Activated CD8-positive, alpha-beta memory T cell treated with anti-CD3 and anti-CD28 coated beads for 36 hours (primary cell): Measurements from ENCODE around the gene EIF1AD. TPM values are rescaled to one million over a fixed set of nuclear protein-coding genes. Genes with fewer than 3 reads are reported as not detected.
"Not testable (repeated sequence)": the region's sequence is repeated elsewhere in the genome, so short reads cannot be mapped to it uniquely, and the experiment has no call there.

Source experiments
- CTCF ChIA-PET: fragments of 350-600 bp; sonication (Branson Sonifier 250); formaldehyde crosslinking; loops from one replicate; lab custom pipeline; 2021; ENCODE audit warnings: antibody characterized with exemption; lab: Charles Lee
- POLR2A ChIA-PET: fragments of 350-600 bp; sonication (Branson Sonifier 250); formaldehyde crosslinking; loops from one replicate; lab custom pipeline; 2021; ENCODE audit warnings: antibody characterized with exemption; lab: Charles Lee
- total RNA-seq, 2 experiments: library from RNA; stranded (reverse); gene quantifications; one replicate each; pipeline ENCODE4 v1.2.3, GENCODE V29; 2021

The EIF1AD gene
- total RNA-seq, 2 experiments from 2014 or later: 73.9 to 80.6 TPM

DNA sequence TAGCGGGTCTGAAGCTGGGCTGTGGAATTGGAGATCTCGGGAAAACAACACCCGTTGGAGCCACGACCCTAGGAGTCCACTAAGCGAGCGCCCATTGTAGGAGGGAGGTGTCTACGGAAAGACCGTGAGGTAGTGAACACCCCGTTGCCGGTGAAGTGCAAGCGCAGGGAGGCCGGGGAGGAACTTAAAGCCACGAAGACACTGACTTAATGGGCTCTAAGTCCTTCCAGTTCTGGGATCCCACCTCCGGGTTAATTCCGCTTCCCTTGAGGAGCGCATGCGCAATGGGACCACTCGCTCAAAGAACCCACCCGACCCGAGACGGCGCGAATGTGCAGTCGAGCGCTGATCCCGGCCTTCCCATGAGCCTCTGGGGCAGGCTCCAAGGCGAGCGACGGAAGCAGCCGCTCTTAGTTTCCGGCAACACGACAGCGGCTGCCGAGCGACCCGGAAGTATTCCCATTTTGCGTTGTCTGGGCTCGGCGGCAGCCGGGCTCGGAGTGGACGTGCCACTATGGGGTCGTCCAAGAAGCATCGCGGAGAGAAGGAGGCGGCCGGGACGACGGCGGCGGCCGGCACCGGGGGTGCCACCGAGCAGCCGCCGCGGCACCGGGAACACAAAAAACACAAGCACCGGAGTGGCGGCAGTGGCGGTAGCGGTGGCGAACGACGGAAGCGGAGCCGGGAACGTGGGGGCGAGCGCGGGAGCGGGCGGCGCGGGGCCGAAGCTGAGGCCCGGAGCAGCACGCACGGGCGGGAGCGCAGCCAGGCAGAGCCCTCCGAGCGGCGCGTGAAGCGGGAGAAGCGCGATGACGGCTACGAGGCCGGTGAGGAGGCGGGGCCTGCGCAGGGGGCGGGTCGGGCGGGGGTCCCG, 40.5 kb downstream of the EIF1AD start, which contains the start of gene SART1:
Gene SART1, plus strand, starts transcription at position 468 of the 874 bp plus-strand sequence. Its CDS starts 47 bp downstream, at position 515.
- ChIA-PET CTCF (interaction anchor here (0.6 to 2.1 kb wide), 5 partner anchors 13 to 113 kb away, joined by 3 to 9 read pairs (median 4); partner anchors contain the start of gene FIBP), POLR2A (interaction anchor here (0.7 to 1.0 kb wide), 4 partner anchors 44 to 249 kb away, joined by 3 to 4 read pairs (median 3); partner anchors contain the start of genes FIBP and KAT5)

DNA sequence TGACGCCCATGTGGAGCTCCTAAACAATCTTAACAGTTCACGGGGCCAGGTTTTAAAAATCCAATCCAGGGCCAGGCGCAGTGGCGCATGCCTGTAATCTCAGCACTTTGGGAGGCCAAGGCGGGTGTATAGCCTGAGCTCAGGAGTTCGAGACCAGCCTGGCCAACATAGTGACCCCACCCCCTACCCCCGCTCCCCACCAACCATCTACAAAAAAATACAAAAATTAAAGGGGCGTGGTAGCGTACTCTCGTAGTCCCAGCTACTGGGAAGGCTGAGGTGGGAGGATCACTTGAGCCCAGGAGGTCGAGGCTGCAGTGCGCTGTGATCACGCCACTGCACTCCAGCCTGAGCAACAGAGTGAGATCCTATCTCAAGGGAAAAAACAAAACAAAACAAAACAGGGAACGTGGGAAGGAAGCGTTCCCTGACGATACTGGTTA, 41.1 kb downstream of the EIF1AD start:
- ChIA-PET CTCF (interaction anchor here (0.6 to 2.1 kb wide), 4 partner anchors 12 to 114 kb away, joined by 4 to 9 read pairs (median 6); partner anchors contain the start of gene FIBP), POLR2A (interaction anchor here (1.0 kb wide), 1 partner anchor 59 kb away, joined by 3 read pairs; no protein-coding TSS in a partner anchor)

DNA sequence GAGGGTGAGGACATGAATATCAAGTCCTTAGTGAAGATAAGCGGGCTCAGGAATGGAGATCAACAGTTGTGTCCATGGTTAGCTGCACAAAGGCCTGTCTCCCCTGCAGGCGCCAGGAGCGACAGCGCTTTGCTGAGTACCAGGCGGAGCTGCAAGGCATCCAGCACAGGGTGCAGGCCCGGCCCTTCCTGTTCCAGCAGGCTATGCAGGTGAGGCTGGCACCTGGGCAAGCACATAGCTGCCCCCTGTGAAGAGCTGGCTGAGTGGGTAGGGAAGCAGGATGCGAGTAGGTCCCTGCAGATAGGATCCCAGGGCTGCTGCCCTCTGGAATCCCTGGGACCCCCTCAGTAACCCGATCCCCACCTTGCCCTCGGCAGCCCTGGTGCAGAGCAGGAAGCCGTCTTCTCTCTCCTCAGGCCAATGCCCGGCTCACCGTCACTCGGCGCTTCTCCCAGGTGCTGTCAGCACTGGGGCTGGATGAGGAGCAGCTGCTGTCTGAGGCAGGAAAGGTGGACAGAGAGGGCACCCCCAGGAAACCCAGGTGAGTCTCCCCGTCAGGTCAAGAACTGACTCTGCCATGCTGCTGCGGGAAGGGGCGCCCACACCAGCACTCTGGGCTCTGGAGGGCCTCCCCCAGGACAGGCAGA, 43.1 kb downstream of the EIF1AD start:
- ChIA-PET POLR2A (interaction anchor here (0.6 kb wide), 2 partner anchors 35 to 68 kb away, joined by 4 to 5 read pairs; partner anchors contain the start of gene CCDC85B), CTCF (interaction anchor here (0.8 to 0.9 kb wide), 2 partner anchors 26 to 74 kb away, joined by 3 read pairs; no protein-coding TSS in a partner anchor)

DNA sequence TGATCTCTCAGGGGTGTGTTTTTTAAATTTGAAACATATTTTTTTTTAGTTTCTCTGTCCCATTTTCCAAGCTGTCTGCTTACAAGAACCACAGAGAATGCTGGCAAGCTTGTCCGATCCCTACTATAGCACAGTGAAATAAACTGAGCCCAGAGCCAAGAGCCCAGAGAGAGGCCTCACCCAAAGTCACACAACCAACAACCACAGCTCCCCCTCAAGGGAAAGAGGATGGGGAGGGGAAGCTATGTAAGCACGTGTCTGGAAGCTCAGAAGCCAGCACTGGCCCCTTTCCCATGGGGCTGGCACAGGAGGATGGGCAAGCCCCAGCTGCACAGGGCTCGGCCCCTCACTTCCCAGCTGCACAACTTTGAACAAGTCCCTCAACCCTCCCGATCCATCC, 43.7 kb downstream of the EIF1AD start:
- ChIA-PET CTCF (interaction anchor here (0.8 to 0.9 kb wide), 2 partner anchors 25 to 74 kb away, joined by 3 read pairs; no protein-coding TSS in a partner anchor), POLR2A (no interaction called here)

DNA sequence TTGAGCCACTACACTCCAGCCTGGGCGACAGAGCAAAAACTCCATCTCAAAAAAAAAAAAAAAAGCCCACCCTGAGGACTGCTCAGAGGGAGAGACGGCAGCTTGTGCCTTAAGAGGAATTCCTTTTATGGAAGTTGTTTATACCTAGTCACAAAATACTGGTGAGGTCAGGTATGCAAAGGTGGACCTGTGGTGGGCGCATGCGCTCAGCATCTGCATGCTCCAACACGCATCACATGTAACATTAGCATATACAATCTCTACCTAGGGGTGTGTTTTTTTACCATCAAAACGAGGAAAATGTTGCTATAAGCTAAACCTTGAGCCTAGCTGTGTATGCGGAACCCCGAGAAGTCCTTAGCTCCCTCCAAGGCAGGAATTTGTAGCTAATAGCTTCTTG, 47.2 kb downstream of the EIF1AD start:
- ChIA-PET CTCF (interaction anchor here (0.6 to 1.5 kb wide), 2 partner anchors 34 to 68 kb away, joined by 3 to 4 read pairs; no protein-coding TSS in a partner anchor), POLR2A (no interaction called here)

DNA sequence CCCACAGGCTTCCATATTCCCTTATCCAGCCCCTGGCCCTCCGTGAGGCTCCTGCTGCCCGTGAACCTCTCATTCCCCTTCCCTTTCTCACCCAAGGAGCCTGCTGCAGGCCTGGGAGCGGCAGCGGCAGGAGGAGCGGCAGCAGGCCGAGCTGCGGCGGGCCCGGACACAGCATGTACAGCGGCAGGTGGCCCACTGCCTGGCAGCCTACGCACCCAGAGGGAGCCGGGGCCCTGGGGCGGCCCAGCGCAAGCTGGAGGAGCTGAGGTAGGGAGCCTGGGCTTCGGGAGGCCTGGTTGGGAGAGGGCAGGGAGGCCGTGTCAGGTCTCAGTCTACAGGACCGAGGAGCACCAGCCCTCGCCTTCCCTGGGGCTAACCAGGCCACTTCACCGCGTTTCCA, 48.5 kb downstream of the EIF1AD start:
- POLR2A ChIA-PET: no interaction called here

DNA sequence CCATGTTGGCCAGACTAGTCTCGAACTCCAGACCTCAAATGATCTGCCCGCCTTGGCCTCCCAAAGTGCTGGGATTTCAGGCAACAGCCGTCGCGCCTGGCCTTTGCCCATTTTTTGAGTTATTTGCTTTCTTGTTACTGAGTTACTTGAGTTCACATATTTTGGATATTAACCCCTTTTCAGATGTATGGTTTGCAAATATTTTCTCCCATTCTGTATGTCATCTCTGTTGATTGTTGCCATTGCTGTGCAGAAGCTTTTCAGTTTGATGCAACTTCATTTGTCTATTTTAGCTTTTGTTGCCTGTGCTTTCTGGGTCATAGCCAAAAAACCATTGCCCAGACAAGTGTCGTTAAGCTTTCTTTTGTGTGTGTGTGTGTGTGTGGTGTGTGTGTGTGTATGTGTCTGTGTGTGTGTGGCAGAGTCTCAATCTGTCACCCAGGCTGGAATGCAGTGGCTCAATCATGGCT, 49.9 kb downstream of the EIF1AD start:
- CTCF ChIA-PET: no interaction called here
- POLR2A ChIA-PET: no interaction called here

More for the DNA sequence above, 48.5 kb downstream of the EIF1AD start:
- CTCF ChIA-PET: interaction anchor here (0.7 kb wide), 1 partner anchor 331 kb away, joined by 3 read pairs; no protein-coding TSS in a partner anchor

DNA sequence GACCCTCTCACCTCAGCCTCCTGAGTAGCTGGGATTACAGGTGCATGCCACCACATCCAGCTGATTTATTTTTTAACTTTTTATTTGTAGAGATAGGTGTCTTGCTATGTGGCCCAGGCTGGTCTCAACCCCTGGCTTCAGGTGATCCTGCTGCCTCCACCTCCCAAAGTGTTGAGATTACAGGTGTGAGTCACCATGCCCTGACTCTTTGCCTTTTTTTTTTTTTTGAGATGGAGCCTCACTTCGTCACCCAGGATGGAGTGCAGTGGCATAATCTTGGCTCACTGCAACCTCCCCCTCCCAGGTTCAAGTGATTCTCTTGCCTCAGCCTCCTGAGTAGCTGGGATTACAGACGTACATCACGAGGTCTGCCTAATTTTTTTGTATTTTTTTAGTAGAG, 50.3 kb downstream of the EIF1AD start:
- POLR2A ChIA-PET, CTCF ChIA-PET: not testable (repeated sequence)

DNA sequence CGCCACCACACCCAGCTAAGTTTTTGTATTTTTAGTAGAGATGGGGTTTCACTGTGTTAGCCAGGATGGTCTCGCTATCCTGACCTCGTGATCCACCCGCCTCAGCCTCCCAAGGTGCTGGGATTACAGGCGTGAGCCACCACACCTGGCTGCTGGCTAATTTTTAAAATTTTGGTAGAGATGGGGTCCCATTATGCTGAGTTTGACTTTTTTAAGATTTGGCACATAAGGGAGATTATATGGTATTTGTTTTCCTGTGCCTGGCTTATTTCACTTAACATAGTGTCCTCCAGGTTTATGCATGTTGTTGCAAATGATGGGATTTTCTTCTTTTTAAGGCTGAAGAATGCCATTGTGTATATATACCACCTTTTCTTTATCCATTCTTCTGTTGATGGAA, 51.2 kb downstream of the EIF1AD start:
- POLR2A ChIA-PET, CTCF ChIA-PET: not testable (repeated sequence)

DNA sequence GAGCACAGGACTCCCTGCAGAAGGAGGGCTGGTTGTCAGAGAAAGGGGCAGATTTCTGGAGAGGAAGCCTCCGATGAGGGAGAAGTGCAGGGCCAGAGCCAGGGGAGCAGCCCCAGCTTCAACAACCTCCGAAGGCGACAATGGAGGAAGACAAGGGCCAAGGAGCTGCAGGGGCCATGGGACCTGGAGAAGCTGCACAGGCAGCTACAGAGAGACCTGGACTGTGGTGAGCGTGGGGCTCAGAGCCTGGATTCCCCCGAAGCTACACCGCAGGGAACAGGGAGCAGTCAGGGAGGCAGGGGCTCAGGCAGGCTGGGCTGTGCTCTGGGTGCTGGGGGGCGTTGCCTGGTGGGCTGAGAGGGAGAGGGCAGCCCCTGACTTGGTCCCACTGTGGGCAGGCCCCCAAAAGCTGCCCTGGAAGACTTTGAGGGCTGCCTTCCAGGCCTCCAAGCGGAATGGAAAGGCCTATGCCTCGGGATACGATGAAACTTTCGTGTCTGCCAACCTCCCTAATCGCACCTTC, 54.3 kb downstream of the EIF1AD start:
- ChIA-PET POLR2A (no interaction called here), CTCF (interaction anchor here (1.1 to 1.6 kb wide), 2 partner anchors 11 to 14 kb away, joined by 3 to 6 read pairs; no protein-coding TSS in a partner anchor)

DNA sequence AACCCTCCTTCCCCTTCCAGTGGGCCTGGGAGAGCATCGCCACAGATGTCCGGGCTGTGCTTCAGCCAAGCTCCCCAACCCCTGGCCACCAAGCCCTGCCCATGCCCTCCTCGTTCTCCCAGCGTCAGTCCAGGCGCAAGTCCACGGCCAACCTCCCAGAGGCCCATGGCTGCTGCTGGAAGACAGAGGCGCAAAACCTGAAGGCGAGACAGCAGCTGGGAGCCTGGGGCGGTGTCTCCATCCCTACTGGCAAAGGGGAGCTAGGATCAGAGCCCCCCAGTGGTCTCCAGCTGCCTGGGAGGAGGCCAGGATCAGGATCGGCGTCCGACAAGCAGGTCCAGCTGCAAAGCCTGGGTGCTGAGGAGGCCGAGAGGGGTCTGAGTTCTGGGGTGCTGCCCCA, 54.8 kb downstream of the EIF1AD start:
- POLR2A ChIA-PET: no interaction called here
- CTCF ChIA-PET: interaction anchor here (1.1 kb wide), 1 partner anchor 14 kb away, joined by 3 read pairs; no protein-coding TSS in a partner anchor

DNA sequence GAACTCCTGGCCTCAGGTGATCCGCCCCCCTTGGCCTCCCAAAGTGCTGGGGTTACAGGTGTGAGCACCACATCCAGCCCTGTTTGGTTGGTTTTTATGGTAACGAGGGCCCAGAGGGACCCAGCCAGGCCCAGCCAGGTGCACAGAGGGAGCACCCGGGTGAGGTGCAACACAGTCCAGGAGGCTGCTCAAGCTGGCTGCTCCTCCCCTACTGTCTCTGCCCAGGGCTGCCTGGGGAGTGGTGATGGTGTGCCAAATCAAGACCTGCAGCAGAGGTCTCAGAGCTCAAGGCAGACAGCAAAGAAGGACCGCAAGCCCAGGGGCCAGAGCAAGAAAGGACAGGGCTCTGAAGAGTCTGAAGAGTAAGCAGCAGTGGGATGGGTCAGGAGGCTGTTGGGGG, 55.3 kb downstream of the EIF1AD start:
- POLR2A ChIA-PET: no interaction called here
- CTCF ChIA-PET: interaction anchor here (1.1 kb wide), 1 partner anchor 13 kb away, joined by 3 read pairs; no protein-coding TSS in a partner anchor

Other genes with a start within 250 kb of the EIF1AD start
- gene AP5B1, start 221.2 kb downstream of the EIF1AD start, total RNA-seq: 10 to 100 TPM; 19.1 to 19.7 TPM
- not detected for gene OVOL1, start 215.1 kb downstream of the EIF1AD start, total RNA-seq
- 1 to 10 TPM; 3.0 to 3.3 TPM for gene SNX32, start 168.2 kb downstream of the EIF1AD start, total RNA-seq
- gene CFL1, start 144.0 kb downstream of the EIF1AD start, total RNA-seq: 1,000 to 10,000 TPM; 1,167 to 1,207 TPM
- gene MUS81, start 141.7 kb downstream of the EIF1AD start, total RNA-seq: 10 to 100 TPM; 82.0 to 82.9 TPM
- 1 to 10 TPM; 3.7 to 5.7 TPM for gene EFEMP2, start 129.4 kb downstream of the EIF1AD start, total RNA-seq
- gene CTSW, start 122.3 kb downstream of the EIF1AD start, total RNA-seq: 10 to 100 TPM; 48.9 to 51.7 TPM
- 100 to 1,000 TPM; 119 to 132 TPM for gene FIBP, start 113.7 kb downstream of the EIF1AD start, total RNA-seq
- gene CCDC85B, start 111.5 kb downstream of the EIF1AD start, total RNA-seq: 10 to 100 TPM; 77.7 to 81.8 TPM
- gene FOSL1, start 101.8 kb downstream of the EIF1AD start, total RNA-seq: 10 to 100 TPM; 23.0 to 24.7 TPM
- 10 to 100 TPM; 15.2 to 18.2 TPM for gene C11orf68, start 83.1 kb downstream of the EIF1AD start, total RNA-seq
- gene DRAP1, start 82.7 kb downstream of the EIF1AD start, total RNA-seq: 100 to 1,000 TPM in 1 of 2 experiments, 10 to 100 TPM in 1; 99.6 to 102 TPM
- gene TSGA10IP, start 56.7 kb downstream of the EIF1AD start, total RNA-seq: not detected
- 10 to 100 TPM; 65.4 to 70.1 TPM for gene SART1, start 40.4 kb downstream of the EIF1AD start, total RNA-seq
- 100 to 1,000 TPM; 243 to 253 TPM for gene BANF1, start 346 bp upstream of the EIF1AD start, total RNA-seq
- not detected for gene CST6, start 9.9 kb upstream of the EIF1AD start, total RNA-seq
- gene CATSPER1, start 24.3 kb upstream of the EIF1AD start, total RNA-seq: not detected
- under 1 TPM; 0.15 to 0.17 TPM for gene GAL3ST3, start 47.0 kb upstream of the EIF1AD start, total RNA-seq
- 100 to 1,000 TPM; 259 to 261 TPM for gene SF3B2, start 50.2 kb upstream of the EIF1AD start, total RNA-seq
- 10 to 100 TPM; 59.5 to 62.7 TPM for gene PACS1, start 68.1 kb upstream of the EIF1AD start, total RNA-seq